ENCODE data around the gene TRAF5.

The TRAF5 gene

GRCh38 chr1:211328866-211329475, 2.3 kb downstream of the TRAF5 start:
- DNase-seq = no peak

DNA sequence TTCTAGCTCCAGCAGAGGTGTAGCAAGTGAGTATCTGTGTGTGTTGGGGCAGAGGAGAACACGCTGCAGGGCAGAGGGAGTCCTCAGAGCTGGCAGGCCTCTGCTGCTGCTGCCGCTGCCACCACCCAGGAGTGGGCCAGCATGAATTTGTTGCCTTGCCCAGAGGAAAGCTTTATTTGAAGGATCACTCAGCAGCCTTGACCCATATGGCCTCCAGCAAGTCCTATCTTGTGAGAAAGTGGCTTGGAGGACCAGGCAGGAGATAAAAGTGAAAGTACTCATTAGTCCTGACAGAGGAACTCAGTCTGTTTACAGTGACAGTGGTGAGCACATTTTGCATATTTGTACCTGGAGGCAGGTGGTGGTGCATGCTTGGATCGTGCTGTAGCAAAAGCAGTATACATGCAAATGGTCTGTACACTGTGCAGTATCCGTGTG, 3.1 kb downstream of the TRAF5 start:
- no peak for DNase-seq

GRCh38 chr1:211330282-211330936, 3.8 kb downstream of the TRAF5 start:
- no peak for DNase-seq

DNA sequence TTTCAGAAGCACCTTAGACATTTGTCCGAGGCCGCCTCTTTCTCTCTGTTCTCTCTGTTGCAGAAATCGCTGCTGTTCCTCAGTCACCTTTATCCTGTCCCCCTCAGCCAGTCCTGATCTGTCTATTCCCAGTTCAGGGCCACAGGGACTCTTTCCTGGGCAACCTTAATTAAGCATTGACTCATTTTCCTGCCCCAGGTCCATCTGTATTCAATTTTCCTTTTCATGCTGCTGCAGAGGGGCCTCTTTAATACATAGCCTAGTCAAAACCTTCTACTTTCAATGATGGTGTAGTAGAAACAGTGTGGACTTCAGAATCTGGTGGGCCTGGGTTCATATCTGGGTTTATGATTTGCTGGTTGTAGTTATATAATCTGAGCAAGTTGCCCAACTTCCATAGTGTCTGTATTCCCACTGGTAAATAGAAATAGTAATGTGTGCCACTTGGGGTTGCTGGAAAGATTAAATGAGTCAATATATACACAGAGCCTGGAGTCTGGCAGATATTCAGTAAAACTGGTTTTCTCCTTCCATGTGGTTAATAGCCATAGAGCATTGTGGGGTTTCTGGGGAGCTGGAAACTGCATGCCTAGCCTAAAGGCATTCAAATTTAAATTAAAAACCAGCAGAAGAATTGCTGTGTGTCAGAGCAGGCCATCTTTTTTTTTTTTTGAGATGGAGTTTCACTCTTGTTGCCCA, 4.5 kb downstream of the TRAF5 start:
- no peak for DNase-seq

DNA sequence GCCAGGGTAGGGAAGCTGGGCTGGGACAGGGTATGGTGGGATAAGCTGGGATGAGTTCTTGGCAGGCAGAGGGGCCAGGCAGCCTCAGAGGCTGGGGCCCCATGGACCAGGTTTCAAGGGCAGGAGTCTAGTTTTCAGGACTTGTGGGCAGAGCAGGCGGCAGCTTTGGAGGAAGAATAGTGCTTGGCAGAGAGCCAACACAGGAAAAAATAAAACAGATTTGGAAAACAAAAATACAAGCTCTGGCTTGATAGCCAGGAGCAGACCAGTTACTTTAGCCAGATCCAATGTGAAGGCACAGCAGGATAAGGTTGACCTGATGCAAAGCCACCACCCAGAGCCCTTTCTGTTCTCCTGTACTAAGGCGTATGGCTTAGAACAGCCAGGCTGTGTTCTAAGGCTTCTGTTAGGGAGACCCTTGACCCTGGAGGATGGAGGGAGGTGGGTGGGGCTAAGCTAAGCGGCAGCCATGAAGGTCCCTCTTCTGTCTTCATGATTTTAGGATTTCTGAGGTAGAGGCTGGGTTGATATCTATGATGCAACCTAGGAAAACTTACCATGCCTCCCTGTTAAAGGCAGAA, 5.5 kb downstream of the TRAF5 start:
- DNase-seq = no peak

DNA sequence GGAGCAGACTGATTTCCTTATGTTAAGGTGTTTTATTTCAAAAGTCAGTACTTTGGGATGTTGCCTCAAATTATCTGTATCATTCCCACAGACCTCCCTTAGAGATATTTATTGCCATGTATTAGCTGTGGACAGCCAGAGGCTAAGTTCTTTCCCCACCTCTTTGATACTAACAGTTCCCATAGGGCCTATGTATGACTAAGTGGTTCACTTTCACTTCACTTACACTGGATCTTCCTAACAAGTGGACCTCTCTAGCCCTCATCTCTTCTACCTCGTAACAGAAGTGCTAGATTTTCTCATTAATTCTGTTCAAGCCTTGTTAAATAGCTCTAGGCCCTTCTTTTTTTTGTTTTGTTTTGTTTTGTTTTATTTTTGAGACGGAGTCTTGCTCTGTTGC, 6.2 kb downstream of the TRAF5 start:
- DNase-seq = no peak

DNA sequence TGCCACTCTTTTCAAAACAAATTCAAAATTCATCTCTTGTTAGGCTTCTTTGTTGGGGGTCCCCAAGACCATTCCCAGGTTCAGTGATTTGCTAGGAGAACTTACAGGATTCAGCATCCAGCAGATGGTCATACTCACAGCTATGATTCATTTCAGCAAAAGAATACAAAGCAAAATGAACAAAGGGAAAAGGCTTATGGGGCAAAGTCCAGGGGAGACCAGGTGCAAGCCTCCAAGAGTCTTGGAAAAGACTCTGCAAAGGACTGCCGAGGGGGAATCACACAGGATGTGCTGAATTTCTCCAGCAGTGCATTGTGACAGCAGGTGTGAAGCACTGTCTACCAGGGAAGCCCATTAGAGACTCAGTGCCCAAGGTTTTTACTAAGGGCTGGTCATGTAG, 7.3 kb downstream of the TRAF5 start:
- DNase-seq = no peak

DNA sequence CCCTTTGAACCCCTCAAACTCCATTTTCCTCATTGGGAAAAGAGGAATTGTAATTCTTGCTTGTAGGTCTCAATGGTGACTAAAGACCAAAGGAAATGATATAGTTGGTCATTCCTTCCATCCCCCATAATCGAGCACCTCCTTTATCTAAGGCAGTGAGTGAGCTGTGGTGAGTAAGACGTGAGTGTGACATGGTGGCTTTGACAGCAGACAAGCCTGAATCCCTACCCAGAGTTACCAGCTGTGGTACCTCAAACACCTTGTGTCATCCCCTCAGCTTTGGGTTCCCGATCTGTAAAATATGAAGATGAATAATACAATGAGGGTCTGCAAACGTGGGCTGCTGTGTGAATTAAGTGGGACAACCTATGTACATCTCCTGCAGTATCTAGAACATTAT, 8.4 kb downstream of the TRAF5 start:
- no peak for DNase-seq

DNA sequence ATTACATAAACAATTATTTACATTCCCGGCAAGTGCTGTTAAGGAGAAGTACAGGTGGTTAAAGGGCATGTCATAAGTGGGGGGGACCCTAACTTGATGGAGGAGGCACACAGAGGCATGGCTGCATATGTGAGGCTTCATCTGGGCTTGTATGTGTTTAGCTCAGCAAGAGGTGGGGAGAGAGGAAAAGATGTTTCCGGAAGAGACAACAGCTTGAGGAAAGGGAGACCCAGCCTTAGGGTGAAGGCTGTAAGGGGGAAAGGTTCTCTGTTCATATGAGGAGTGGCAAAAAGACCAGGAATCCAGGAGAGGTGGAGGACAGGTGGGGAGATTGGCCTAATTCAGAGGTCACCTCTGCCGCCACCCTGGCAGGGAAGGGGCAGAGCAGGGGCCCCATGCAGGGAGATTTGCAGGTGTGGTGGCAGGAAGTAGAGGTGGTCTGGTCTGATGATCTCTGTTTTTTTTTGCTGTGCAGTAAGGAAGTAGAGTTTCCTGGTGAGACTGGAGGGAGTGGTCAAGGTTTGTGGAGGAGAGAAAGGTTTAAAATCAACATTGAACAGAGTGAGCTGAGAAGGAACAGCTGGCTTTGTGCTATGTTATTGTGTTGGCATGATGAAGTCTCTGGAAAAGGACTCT, 9.0 kb downstream of the TRAF5 start:
- DNase-seq = no peak

DNA sequence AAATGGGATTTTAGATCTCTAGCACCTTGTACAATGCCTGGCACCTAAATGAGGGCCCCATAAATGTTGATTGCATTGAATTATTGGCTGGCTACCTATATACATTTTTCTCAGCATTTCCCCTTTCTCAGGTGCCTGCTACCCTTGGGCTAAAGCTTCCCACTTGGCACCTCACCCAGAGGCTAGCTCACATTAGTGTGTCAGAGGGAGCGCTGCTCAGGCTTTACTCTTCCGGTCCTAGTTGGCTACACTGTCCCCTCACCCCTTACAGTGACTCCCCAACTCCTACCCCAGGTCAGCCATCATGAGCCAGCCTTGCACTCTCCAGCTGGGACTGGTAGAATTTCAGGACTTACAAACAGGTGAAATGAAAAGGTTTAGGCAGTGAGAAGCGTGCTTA, 9.5 kb downstream of the TRAF5 start:
- no peak for DNase-seq

DNA sequence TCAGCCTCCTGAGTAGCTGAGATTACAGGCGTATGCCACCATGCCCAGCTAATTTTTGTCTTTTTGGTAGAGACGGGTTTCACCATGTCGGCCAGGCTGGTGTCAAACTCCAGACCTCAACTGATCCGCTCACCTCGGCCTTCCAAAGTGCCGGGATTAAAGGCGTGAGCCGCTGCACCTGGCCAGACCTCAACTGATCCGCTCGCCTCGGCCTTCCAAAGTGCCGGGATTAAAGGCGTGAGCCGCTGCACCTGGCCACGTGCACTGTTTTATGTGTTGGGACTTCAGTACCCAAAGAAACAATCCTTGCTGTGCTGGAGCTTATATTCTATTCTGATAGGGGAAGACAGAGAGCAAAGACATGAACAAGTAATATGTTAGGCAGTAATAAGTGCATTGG, 10.1 kb downstream of the TRAF5 start:
- no peak for DNase-seq

DNA sequence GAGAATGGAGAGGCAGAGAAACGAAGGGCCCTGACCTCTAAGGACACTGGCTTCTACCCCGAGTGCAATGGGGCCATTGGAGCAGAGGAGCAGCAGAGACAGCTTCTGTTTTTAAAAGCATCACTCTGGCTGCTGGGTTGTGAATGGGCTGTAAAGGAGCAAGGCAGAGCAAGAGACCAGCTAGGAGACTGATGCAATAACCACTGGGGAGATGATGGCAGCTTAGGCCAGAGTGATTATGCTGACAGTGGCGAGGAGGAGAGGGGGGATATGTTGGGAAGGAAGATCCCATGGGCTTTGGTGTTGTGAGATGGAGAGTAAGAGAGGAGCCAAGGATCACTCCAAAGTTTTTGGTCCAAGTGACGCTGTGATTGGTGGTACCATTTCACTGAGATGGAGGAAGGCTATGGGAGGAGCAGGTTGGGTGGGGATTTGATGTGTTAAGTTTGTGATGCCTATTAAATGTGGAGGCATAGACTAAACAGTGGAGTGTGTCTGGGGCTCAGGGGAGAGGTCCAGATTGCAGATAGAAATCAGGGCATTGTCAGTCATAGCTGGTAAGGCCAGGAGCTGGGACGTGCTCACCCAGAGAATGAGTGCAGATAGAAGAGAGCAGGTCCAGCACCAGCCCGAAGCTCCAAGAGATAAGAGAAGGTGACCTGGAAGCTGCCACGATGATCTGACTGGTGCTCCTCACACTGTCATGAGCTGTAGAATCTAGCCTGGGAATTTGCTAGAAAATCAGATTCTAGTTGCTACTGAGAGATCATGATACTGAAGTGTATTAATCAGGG, 11.0 kb downstream of the TRAF5 start:
- DNase-seq = no peak

- DNase-seq = no peak
Observed at GRCh38 chr1:211338224-211338620, 11.6 kb downstream of the TRAF5 start.

DNA sequence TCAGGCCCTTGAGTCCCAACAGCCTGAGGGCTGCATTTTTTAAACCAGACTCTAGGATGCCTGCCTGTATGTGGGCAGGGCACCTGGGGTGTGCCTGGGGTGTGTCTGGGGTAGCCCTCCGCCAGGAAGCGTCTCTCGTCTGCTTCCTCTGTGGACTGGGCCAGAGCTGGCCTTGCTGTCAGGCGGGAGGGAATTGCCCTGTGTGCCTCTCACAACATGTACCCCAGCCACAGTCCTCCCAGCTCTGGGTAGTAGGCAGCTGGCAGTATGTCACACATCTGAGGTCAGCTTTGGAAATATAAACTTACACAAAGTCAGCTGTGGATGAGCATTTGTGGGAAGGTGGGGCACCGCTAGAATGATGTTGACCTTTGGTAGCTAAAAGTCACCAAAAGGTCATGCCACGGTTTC, 13.0 kb downstream of the TRAF5 start:
- DNase-seq = no peak

- no peak for DNase-seq
Observed at GRCh38 chr1:211340622-211341507, 14.2 kb downstream of the TRAF5 start.

- no peak for DNase-seq
Observed at GRCh38 chr1:211341999-211342398, 15.4 kb downstream of the TRAF5 start.

GRCh38 chr1:211343607-211344006, 17.0 kb downstream of the TRAF5 start:
- DNase-seq = no peak

GRCh38 chr1:211344152-211344618, 17.6 kb downstream of the TRAF5 start:
- DNase-seq = no peak

DNA sequence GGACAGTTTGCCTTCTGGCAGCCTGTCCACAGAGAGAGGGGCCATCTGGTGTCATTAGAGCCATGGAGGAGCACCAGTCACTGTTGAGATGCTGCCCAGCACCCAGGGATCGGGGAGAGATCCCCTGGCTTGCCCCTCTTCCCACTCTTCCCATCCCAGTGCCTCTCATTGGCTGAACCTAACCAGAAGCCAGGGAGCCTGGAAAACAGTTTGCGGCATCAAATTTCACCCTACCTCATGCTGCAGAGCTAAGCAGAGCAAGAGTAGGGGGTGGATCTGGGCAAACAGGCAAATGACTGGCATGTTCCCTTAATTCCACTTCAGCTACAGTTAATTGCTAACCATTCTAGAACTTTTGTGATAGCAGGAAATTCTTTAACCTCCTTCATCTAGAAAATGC, 19.1 kb downstream of the TRAF5 start:
- no peak for DNase-seq

DNA sequence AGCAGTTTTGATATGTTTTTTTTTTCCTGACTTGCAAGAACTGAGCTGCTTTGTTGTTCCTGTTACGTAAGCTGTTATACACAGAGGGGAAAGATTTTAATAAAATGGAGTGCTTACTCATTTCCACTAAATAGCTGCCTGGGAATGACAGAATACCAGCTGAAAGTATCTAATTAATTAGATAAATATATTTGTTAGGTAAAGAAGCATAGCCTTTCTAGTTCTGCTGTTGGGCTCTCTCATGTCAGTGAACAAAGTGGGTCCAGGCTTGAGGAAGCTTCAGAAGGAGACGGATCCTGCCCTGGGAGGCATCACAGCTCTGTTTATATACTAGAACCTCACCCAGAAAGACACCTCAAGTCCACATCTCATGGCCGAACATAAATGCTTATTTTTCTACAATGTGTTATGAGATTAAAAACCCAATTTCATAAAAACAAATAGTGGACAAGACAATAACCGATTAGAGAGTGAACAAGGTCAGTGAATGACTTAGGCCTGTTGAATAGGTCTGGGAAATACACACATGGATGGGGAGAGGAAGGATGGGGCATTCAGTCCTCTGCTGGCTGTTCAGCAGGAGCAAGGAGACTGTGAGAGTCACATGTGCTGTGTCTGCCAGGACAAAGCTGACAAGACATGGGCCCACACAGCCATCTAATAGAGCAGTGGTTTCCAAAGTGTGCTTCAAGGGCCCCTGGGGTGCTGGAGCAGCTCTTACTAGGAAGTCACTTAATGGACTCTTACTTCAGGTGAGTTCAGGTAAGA, 20.6 kb downstream of the TRAF5 start:
- DNase-seq = no peak

DNA sequence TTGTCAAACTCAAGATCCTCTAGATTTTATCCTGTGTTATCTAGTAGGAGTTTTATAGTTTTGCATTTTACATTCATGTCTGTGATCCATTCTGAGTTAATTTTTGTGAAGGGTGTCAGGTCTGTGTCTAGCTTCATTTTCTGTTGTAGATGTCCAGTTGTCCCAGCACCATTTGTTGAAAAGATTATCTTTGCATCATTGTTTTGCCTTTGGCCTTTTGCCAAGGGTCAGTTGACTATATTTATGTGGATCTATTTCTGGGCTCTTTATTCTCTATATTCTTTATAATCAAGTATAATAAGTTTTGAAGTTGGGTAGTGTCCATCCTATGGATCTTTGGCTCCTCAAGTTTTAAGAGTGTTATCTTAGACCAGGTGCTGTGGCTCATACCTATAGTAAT, 21.9 kb downstream of the TRAF5 start:
- DNase-seq = no peak
